WTC11 (cell line): ENCODE measurements around the gene TIGD2. TPM values are rescaled to one million over a fixed set of nuclear protein-coding genes. Genes with fewer than 3 reads are reported as not detected.

ENCODE experiments used
- ATAC-seq: fragments of 200-7000 bp; cut with Tn5 transposase; 2 replicates; pipeline ENCODE4 v1.10.0; 2021; ENCODE audit warnings: mild to moderate bottlenecking, moderate library complexity
- CTCF ChIA-PET: fragments of 300-600 bp; sonication (Branson Sonifier 250); formaldehyde crosslinking; loops from one replicate; lab custom pipeline; 2021; ENCODE audit warnings: antibody characterized with exemption; lab: Charles Lee
- POLR2A ChIA-PET: fragments of 350-600 bp; sonication (Branson Sonifier 250); formaldehyde crosslinking; loops from one replicate; lab custom pipeline; 2021; ENCODE audit warnings: antibody characterized with exemption; lab: Charles Lee
- DNase-seq: peaks from one replicate; pipeline ENCODE4 v3.0.0; 2021; ENCODE audit warnings: low spot score
- H3K27ac Mint-ChIP-seq: 2 replicates; pipeline ENCODE4 v1.8.0; 2021; ENCODE audit warnings: mixed read lengths
- H3K27me3 Mint-ChIP-seq: 2 replicates; pipeline ENCODE4 v1.8.0; 2021; ENCODE audit warnings: low read depth, mild to moderate bottlenecking, moderate library complexity, mixed read lengths
- H3K36me3 Mint-ChIP-seq: 2 replicates; pipeline ENCODE4 v1.8.0; 2021; ENCODE audit warnings: mixed read lengths
- H3K4me1 Mint-ChIP-seq: 2 replicates; pipeline ENCODE4 v1.8.0; 2022; ENCODE audit warnings: mixed read lengths
- H3K4me3 Mint-ChIP-seq: 2 replicates; pipeline ENCODE4 v1.8.0; 2021; ENCODE audit warnings: mild to moderate bottlenecking, moderate library complexity, mixed read lengths
- H3K9me3 Mint-ChIP-seq: 2 replicates; pipeline ENCODE4 v1.8.0; 2021; ENCODE audit warnings: mixed read lengths
- ARID4B ChIP-seq: sonication (generic); formaldehyde crosslinking; IDR thresholded peaks from 2 replicates; pipeline ENCODE4 v1.8.0; 2023; ENCODE audit warnings: missing genetic modification reagents, mild to moderate bottlenecking, borderline replicate concordance
- ATF1 ChIP-seq: sonication (generic); formaldehyde crosslinking; IDR thresholded peaks from 2 replicates; pipeline ENCODE4 v1.8.1; 2023; ENCODE audit warnings: mild to moderate bottlenecking, moderate library complexity, missing genetic modification reagents
- CDX4 ChIP-seq: fragments of 250-450 bp; sonication (Bioruptor Pico); IDR thresholded peaks from 2 replicates; pipeline ENCODE4 v1.9.0; 2021; ENCODE audit warnings: moderate library complexity, mild to moderate bottlenecking, inconsistent platforms, borderline replicate concordance
- CREM ChIP-seq: sonication (generic); formaldehyde crosslinking; IDR thresholded peaks from 2 replicates; pipeline ENCODE4 v1.8.1; 2022; ENCODE audit warnings: mild to moderate bottlenecking, missing genetic modification reagents, moderate library complexity
- E2F5 ChIP-seq: sonication (generic); formaldehyde crosslinking; IDR thresholded peaks from 2 replicates; pipeline ENCODE4 v1.8.1; 2022; ENCODE audit warnings: mild to moderate bottlenecking, moderate library complexity, missing genetic modification reagents
- ELF4 ChIP-seq: sonication (generic); formaldehyde crosslinking; IDR thresholded peaks from 2 replicates; pipeline ENCODE4 v1.8.1; 2022; ENCODE audit warnings: low read depth, mild to moderate bottlenecking, moderate library complexity, missing genetic modification reagents
- ERG ChIP-seq: fragments of 250-450 bp; sonication (Bioruptor Pico); IDR thresholded peaks from 2 replicates; pipeline ENCODE4 v1.8.0; 2021; ENCODE audit warnings: mild to moderate bottlenecking
- GABPB1 ChIP-seq: sonication (generic); formaldehyde crosslinking; IDR thresholded peaks from 2 replicates; pipeline ENCODE4 v1.8.1; 2023; ENCODE audit warnings: mild to moderate bottlenecking, missing genetic modification reagents
- HMGA2 ChIP-seq: fragments of 250-450 bp; sonication (Bioruptor Pico); IDR thresholded peaks from 2 replicates; pipeline ENCODE4 v1.4.0; 2021; ENCODE audit warnings: mild to moderate bottlenecking, moderate library complexity
- IRF1 ChIP-seq: sonication (generic); formaldehyde crosslinking; IDR thresholded peaks from 2 replicates; pipeline ENCODE4 v1.8.0; 2023; ENCODE audit warnings: missing genetic modification reagents
- MXD4 ChIP-seq: fragments of 250-450 bp; sonication (Bioruptor Pico); IDR thresholded peaks from 2 replicates; pipeline ENCODE4 v1.8.0; 2021; ENCODE audit warnings: mild to moderate bottlenecking, moderate library complexity, borderline replicate concordance
- NFE2L1 ChIP-seq: sonication (generic); formaldehyde crosslinking; IDR thresholded peaks from 2 replicates; pipeline ENCODE4 v1.8.1; 2023; ENCODE audit warnings: missing genetic modification reagents
- NR2C2 ChIP-seq: sonication (generic); formaldehyde crosslinking; IDR thresholded peaks from 2 replicates; pipeline ENCODE4 v1.8.0; 2022; ENCODE audit warnings: mild to moderate bottlenecking, missing genetic modification reagents
- NR3C1 ChIP-seq: sonication (generic); formaldehyde crosslinking; conservative IDR thresholded peaks from 2 replicates; pipeline ENCODE4 v1.8.1; 2023; ENCODE audit warnings: low read depth, mild to moderate bottlenecking, missing genetic modification reagents
- USF2 ChIP-seq: sonication (generic); formaldehyde crosslinking; IDR thresholded peaks from 2 replicates; pipeline ENCODE4 v1.8.1; 2023; ENCODE audit warnings: mild to moderate bottlenecking, missing genetic modification reagents, moderate library complexity
- ZNF232 ChIP-seq: sonication (generic); formaldehyde crosslinking; IDR thresholded peaks from 2 replicates; pipeline ENCODE4 v1.8.0; 2022; ENCODE audit warnings: mild to moderate bottlenecking, missing genetic modification reagents
- ZNF396 ChIP-seq: fragments of 250-450 bp; sonication (Bioruptor Pico); IDR thresholded peaks from 2 replicates; pipeline ENCODE4 v1.8.0; 2021; ENCODE audit warnings: mild to moderate bottlenecking, moderate library complexity, borderline replicate concordance
- ZNF425 ChIP-seq: fragments of 250-450 bp; sonication (Bioruptor Pico); conservative IDR thresholded peaks from 2 replicates; pipeline ENCODE4 v1.9.0; 2021; ENCODE audit warnings: mild to moderate bottlenecking
- ZNF532 ChIP-seq: fragments of 250-450 bp; sonication (Bioruptor Pico); IDR thresholded peaks from 2 replicates; pipeline ENCODE4 v1.9.0; 2021; ENCODE audit warnings: mild to moderate bottlenecking, borderline replicate concordance
- total RNA-seq: library from RNA; stranded (reverse); gene quantifications from 3 replicates; pipeline ENCODE4 v1.2.3, GENCODE V29; 2021

TIGD2 gene
- total RNA-seq, 1 experiment from 2014 or later, result 5.0 TPM

GRCh38 chr4:89078300-89078699 is 33.0 kb upstream of the TIGD2 start:
- ChIA-PET POLR2A (no interaction called here), CTCF (no interaction called here)
- Mint-ChIP-seq H3K27me3 (no peaks in the 10 kb centered on the region; the same call in none of the 2 replicates), H3K9me3 (peaks cover 37% of the 10 kb centered on the region), H3K27ac (no peak overlapping the region), H3K4me1 (0 out of 2 replicates have a peak, but pooled peaks cover 3% of the 10 kb centered on the region), H3K4me3 (no peak overlapping the region), H3K36me3 (peaks cover 11% of the 10 kb centered on the region)
- DNase-seq, result no peak
- ATAC-seq, result no peak
- TF ChIP-seq IRF1 (CRISPR knock-in tag) (no peak), NR2C2 (CRISPR knock-in tag) (no peak), ZNF396 (CRISPR knock-in tag) (no peak), CDX4 (CRISPR knock-in tag) (no peak), NR3C1 (CRISPR knock-in tag) (no peak), ERG (CRISPR knock-in tag) (no peak)

GRCh38 chr4:89099034-89099433 is 12.3 kb upstream of the TIGD2 start:
- H3K36me3 Mint-ChIP-seq, result no peaks in the 10 kb centered on the region
- ATAC-seq, result no peak
- POLR2A ChIA-PET, result no interaction called here

More at GRCh38 chr4:89099034-89099433, 12.3 kb upstream of the TIGD2 start:
- Mint-ChIP-seq H3K27ac (no peak overlapping the region), H3K27me3 (peaks cover 4% of the 10 kb centered on the region; the same call in 1 of the 2 replicates), H3K4me1 (no peaks in the 10 kb centered on the region), H3K4me3 (no peak overlapping the region), H3K9me3 (no peaks in the 10 kb centered on the region)
- no peak for DNase-seq
- TF ChIP-seq ELF4 (CRISPR knock-in tag), result no peak
- TF ChIP-seq ATF1 (CRISPR knock-in tag), result no peak
- TF ChIP-seq HMGA2 (CRISPR knock-in tag), result no peak
- TF ChIP-seq NFE2L1 (CRISPR knock-in tag), result no peak
- no peak for TF ChIP-seq ZNF425
- no peak for TF ChIP-seq CREM (CRISPR knock-in tag)
- no peak for TF ChIP-seq ZNF532 (CRISPR knock-in tag)
- no peak for TF ChIP-seq ARID4B
- no peak for TF ChIP-seq E2F5 (CRISPR knock-in tag)
- no peak for TF ChIP-seq ZNF232 (CRISPR knock-in tag)
- no peak for TF ChIP-seq MXD4 (CRISPR knock-in tag)
- no peak for TF ChIP-seq USF2
- no peak for TF ChIP-seq GABPB1
- CTCF ChIA-PET, result no interaction called here
